Pancreas (tissue), 10 donors: ENCODE results near the gene OARD1. TPM values are rescaled to one million over a fixed set of nuclear protein-coding genes. Genes with fewer than 3 reads are reported as not detected.

Experiments
- ATAC-seq, 4 donors: fragments of 200-7000 bp; cut with Tn5 transposase; one replicate each; pipeline versions ENCODE4 v1.8.0 to v1.9.1; 2020; ENCODE audit warnings: mild to moderate bottlenecking in 4 of 4, moderate library complexity in 4 of 4
- DNase-seq, 6 donors: peaks; one replicate each; pipeline ENCODE4 v3.0.0-alpha.2; 2020
- FAIRE-seq: peaks from 2 replicates; lab custom pipeline; 2012; peaks lifted over from hg19 to GRCh38; lab: Jason Lieb, UNC
- H3K27ac ChIP-seq, 4 donors: fragments of 200-600 bp; sonication (generic); 1 replicate in 3 of 4; 2 replicates in 1 of 4; pipeline versions ENCODE4 v1.5.0 to v1.8.0; 2020
- H3K27me3 ChIP-seq, 4 donors: fragments of 200-600 bp; one replicate each; pipeline ENCODE4 v1.8.0; 2021
- H3K36me3 ChIP-seq, 3 donors: fragments of 200-600 bp; sonication (generic) in 1 of 3; one replicate each; pipeline versions ENCODE4 v1.5.0 to v1.8.0; 2020 to 2021
- H3K4me1 ChIP-seq, 3 donors: fragments of 200-600 bp; one replicate each; pipeline ENCODE4 v1.8.0; 2021
- H3K4me3 ChIP-seq, 4 donors: fragments of 200-600 bp; sonication (generic) in 2 of 4; one replicate each; pipeline versions ENCODE4 v1.5.0 to v1.8.0; 2020 to 2021
- H3K9me3 ChIP-seq, 4 donors: fragments of 200-600 bp; one replicate each; pipeline ENCODE4 v1.8.0; 2021
- WGBS, 2 donors: extraction: QIAGEN DNeasy Blood & Tissue Kit; methylation state at CpG; one replicate each; pipeline ENCODE4 v1.1.7; 2013; 5-methylcytosine and 5-hydroxymethylcytosine counted together
- intact Hi-C, 3 donors: fragments of 100-400 bp; cut with DNase I; formaldehyde crosslinking; loops; one replicate each; pipeline versions ENCODE4 v1.11.1 to v1.14.2; 2022
- polyA plus RNA-seq, 2 donors: library from polyadenylated mRNA; stranded (reverse); fragments of 200-250 nt; gene quantifications; one replicate each; pipeline ENCODE4 v1.2.3, GENCODE V29; 2013
- total RNA-seq, 6 donors: library from RNA; stranded (reverse); fragmentation: NEBNext Ultra II Directional in 4 of 6; extraction: Animal tissue kit (Norgen Biotek cat#: 25700) in 4 of 6; gene quantifications; one replicate each; pipeline versions ENCODE4 v1.2.1 to v1.2.4, GENCODE V29; 2021 to 2023
- TF ChIP-seq, protein P1 (sequence below), 4 donors: fragments of 200-600 bp; sonication (generic) in 3 of 4; IDR thresholded peaks; one replicate each; pipeline versions ENCODE4 v1.5.0 to v1.8.0; 2021; ENCODE audit warnings: antibody characterized with exemption in 4 of 4
- donor health status: healthy with polysubstance abuse.
- donor health status: DM: no; HTN: no; CAD: no; lungs with moderate emphysema.
- donor health status: DM: no; HTN: no; CAD: no.
- donor health status: control.
- donor health status: control.
- donor health status: Bipolar disorder and iron deficiency.
- donor health status: DM: yes; HTN: yes; CAD: no.
- donor health status: DM: no; HTN: no; CAD: no.
- donor health status: DM: no; HTN: no; CAD: no.
- donor health status: DM: yes; HTN: yes; CAD: no.

The OARD1 gene
- total and polyA plus RNA-seq, 8 donors = 16.0 to 30.9 (median 21.3) TPM

DNA sequence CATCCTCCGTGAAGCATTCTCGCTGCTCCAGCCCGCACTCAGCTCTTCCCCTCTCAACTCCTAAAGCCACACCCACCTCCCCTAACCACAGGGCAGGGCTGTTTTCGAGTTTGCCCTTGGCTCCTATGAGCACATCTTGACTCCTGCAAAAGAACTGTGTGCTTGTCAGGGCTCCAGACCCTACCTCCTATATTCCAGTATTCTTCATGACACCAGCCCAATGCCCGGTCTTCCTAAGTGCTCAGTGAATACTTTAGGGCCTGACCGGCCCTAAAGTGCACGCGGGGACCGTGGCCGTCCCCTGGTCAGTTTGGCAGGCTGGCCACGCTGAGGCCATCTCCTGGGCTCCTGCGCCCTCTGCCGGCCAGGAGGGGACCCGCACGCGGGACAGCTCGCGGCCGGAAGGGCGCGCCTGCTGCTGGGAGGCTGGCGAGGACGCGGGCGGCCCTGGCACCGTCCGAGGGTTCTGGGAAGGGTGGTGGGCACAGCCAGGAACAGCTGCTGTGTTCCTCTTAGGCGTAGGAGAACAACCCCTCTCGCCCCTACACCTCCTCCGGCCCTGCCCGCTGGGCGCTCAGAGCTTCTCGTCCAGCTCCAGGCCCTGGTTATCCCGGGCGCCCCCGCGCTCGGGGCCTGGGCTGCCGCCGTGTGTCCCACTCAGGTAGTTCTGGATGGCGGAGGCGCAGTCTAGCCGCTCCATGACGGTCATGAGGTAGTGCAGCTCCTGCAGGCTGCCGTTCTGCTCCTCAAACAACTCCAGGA is 44.2 kb downstream of the OARD1 start:
- H3K27me3 ChIP-seq = no peaks in the 10 kb centered on the region
- TF ChIP-seq, protein P1, sequence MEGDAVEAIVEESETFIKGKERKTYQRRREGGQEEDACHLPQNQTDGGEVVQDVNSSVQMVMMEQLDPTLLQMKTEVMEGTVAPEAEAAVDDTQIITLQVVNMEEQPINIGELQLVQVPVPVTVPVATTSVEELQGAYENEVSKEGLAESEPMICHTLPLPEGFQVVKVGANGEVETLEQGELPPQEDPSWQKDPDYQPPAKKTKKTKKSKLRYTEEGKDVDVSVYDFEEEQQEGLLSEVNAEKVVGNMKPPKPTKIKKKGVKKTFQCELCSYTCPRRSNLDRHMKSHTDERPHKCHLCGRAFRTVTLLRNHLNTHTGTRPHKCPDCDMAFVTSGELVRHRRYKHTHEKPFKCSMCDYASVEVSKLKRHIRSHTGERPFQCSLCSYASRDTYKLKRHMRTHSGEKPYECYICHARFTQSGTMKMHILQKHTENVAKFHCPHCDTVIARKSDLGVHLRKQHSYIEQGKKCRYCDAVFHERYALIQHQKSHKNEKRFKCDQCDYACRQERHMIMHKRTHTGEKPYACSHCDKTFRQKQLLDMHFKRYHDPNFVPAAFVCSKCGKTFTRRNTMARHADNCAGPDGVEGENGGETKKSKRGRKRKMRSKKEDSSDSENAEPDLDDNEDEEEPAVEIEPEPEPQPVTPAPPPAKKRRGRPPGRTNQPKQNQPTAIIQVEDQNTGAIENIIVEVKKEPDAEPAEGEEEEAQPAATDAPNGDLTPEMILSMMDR (IDR thresholded peaks at IDR 0.05) = peak; percentile 99
- no peaks in the 10 kb centered on the region for H3K36me3 ChIP-seq
- WGBS, 2 donors = 4% methylated on average over 39 to 45 of the region's 45 CpGs
- H3K4me1 ChIP-seq = peaks cover 0 to 24% (median 6%) of the 10 kb centered on the region in 3 donors
- H3K4me3 ChIP-seq = peak overlapping the region; percentile 29 to 51 (median 40)
- H3K27ac ChIP-seq = peak overlapping the region; percentile 83 to 91 (median 86)
- ATAC-seq (peak; percentile 93 to 97 (median 96)), DNase-seq (peak; percentile 80 to 99 (median 92)), FAIRE-seq (no peak)
- intact Hi-C loops = loop anchor here in 2 of 3 donors (10.0 kb wide), 1 partner anchor 133 kb away; no protein-coding TSS in a partner anchor
- H3K9me3 ChIP-seq = no peaks in the 10 kb centered on the region

GRCh38 chr6:41027241-41027640 is 44.9 kb downstream of the OARD1 start:
- intact Hi-C loops = loop anchor here in 2 of 3 donors (10.0 kb wide), 1 partner anchor 132 kb away; no protein-coding TSS in a partner anchor
- Histone ChIP-seq H3K4me1 (peaks cover 5 to 28% (median 6%) of the 10 kb centered on the region in 3 donors), H3K27me3 (no peaks in the 10 kb centered on the region), H3K4me3 (peak overlapping the region; percentile 3 to 51 (median 40)), H3K36me3 (no peaks in the 10 kb centered on the region), H3K27ac (peak overlapping the region; percentile 83 to 91 (median 86)), H3K9me3 (no peaks in the 10 kb centered on the region)
- WGBS, 2 donors = 10 to 17% methylated on average over 4 of the region's 4 CpGs
- DNase-seq (no peak), ATAC-seq (no peak), FAIRE-seq (no peak)
- TF ChIP-seq, protein P1 (IDR thresholded peaks at IDR 0.05) = no peak

DNA sequence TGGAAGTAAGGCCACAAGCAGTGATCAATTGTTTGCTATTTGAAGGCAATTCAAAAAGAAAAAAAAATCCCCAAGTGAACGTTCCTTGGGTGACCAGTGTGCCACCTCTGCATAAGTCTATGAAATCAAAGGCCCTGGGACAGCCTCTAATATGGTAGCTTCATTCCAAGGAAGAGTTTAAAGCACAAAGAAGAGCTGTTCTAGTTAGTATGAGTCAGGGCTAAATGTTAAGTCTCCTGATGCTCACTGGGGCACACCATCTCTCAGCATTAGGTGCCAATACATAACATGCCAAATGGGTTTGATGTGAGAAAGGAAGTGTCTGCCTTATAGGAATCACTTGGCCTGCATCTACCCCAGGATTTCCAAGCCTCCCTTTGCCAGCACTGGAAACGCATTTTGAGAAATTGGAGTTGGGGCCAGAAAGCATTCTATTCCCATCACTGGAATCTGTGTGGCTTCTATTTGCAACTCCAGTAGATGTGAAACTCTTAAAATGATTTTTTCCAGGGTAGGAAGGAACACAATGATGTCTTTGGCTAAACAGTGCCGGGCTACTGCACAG is 46.1 kb downstream of the OARD1 start:
- no peak overlapping the region for H3K4me3 ChIP-seq
- H3K27ac ChIP-seq = peak overlapping the region in 1 of 4 donors; percentile 91
- H3K36me3 ChIP-seq = no peaks in the 10 kb centered on the region
- H3K27me3 ChIP-seq = no peaks in the 10 kb centered on the region
- TF ChIP-seq, protein P1 (IDR thresholded peaks at IDR 0.05) = no peak
- no peak for FAIRE-seq
- H3K9me3 ChIP-seq = no peaks in the 10 kb centered on the region
- ATAC-seq = no peak
- DNase-seq = no peak
- intact Hi-C loops = loop anchor here in 2 of 3 donors (10.0 kb wide), 1 partner anchor 131 kb away; no protein-coding TSS in a partner anchor
- peaks cover 13 to 38% (median 14%) of the 10 kb centered on the region in 3 donors for H3K4me1 ChIP-seq
- WGBS, 2 donors = 56 to 58% methylated on average over 3 of the region's 3 CpGs

DNA sequence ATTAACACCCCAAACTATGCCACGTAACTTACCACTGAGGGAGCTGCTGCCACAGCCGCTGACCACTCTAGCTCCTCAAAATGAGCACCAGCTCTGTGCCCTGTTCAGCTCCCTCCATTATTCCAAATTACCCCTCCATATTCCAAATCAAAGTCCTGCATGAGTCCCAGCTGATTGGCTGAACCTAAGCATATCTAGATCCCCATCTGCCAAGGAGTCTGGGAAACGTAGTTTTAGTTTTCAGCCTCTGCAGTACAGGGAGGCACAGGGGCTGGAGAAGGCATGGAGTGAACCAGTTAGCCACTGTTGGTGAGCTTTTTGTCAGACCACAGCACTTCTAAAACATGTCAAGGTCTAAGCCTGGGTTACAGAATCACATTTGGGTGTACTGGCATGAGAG is 49.0 kb downstream of the OARD1 start:
- H3K27me3 ChIP-seq = no peaks in the 10 kb centered on the region
- FAIRE-seq (no peak), DNase-seq (no peak), ATAC-seq (no peak)
- intact Hi-C loops = loop anchor here in 2 of 3 donors (10.0 kb wide), 1 partner anchor 128 kb away; no protein-coding TSS in a partner anchor
- no peaks in the 10 kb centered on the region for H3K36me3 ChIP-seq
- 89 to 91% methylated on average over 3 of the region's 3 CpGs for WGBS, 2 donors
- TF ChIP-seq, protein P1 (IDR thresholded peaks at IDR 0.05) = no peak
- no peaks in the 10 kb centered on the region for H3K9me3 ChIP-seq
- H3K27ac ChIP-seq = peak overlapping the region in 2 of 4 donors; percentile 47 to 55
- H3K4me1 ChIP-seq = peaks cover 7 to 27% (median 14%) of the 10 kb centered on the region in 3 donors
- H3K4me3 ChIP-seq = no peak overlapping the region
